ENCODE results near the gene AMH.
"Not testable (repeated sequence)": the region's sequence is repeated elsewhere in the genome, so short reads cannot be mapped to it uniquely, and the experiment has no call there.

The AMH gene

DNA sequence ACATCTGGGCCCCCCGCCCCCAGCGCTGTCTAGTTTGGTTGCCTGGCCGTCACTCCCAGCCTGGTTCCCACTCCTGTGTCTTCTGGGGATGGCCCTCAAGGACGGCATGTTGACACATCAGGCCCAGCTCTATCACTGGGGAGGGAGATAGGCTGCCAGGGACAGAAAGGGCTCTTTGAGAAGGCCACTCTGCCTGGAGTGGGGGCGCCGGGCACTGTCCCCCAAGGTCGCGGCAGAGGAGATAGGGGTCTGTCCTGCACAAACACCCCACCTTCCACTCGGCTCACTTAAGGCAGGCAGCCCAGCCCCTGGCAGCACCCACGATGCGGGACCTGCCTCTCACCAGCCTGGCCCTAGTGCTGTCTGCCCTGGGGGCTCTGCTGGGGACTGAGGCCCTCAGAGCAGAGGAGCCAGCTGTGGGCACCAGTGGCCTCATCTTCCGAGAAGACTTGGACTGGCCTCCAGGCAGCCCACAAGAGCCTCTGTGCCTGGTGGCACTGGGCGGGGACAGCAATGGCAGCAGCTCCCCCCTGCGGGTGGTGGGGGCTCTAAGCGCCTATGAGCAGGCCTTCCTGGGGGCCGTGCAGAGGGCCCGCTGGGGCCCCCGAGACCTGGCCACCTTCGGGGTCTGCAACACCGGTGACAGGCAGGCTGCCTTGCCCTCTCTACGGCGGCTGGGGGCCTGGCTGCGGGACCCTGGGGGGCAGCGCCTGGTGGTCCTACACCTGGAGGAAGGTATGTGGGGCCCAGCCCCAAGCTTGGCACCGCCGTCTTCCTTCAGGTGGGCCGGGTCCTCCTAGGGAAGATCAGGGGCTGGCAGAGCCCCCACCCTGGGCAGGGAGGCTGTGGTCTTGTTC is at the start of gene AMH:
TSS of gene AMH (plus strand) at position 314 of the 857 bp plus-strand sequence. CDS start at position 324, 10 bp downstream.
- DNase-seq: peak; percentile 34

DNA sequence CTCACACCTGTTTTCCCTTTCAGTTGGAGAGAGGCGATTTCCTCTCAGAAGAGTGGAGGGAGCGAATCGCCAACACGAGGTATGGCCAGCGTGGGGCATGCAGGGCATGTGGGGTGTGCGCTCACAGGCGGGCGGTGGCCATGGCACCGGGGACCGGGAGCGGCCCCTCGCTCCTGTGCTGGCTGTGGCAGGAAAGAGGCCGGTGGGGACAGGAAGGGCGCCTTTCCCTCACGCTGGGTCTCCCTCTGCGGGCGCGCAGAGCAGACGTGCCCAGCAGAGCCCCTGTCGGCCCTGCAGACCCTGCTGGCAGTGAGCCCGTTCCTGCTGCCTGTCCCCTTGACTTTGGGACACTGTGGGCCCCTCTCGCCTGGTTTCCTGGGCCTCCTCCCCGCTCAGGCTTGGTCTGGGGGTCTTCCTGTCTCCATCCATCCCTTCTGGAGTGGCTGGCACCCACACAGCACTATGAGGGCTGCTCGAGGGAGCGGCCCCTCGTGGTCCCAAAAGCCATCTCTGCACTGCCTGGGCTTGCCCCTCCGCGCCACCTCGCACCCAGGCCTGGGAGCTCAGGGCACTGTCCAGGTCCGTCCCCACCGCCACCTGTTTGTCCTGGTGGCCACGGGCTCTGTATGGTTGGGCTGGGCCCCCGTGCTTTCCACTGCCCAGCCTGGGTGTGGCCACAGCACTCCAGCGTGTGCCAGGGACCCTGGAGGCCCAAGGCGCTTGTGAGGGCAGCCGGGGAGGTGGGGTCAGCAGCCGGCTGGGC is 49.1 kb upstream of the AMH start:
- DNase-seq: no peak

DNA sequence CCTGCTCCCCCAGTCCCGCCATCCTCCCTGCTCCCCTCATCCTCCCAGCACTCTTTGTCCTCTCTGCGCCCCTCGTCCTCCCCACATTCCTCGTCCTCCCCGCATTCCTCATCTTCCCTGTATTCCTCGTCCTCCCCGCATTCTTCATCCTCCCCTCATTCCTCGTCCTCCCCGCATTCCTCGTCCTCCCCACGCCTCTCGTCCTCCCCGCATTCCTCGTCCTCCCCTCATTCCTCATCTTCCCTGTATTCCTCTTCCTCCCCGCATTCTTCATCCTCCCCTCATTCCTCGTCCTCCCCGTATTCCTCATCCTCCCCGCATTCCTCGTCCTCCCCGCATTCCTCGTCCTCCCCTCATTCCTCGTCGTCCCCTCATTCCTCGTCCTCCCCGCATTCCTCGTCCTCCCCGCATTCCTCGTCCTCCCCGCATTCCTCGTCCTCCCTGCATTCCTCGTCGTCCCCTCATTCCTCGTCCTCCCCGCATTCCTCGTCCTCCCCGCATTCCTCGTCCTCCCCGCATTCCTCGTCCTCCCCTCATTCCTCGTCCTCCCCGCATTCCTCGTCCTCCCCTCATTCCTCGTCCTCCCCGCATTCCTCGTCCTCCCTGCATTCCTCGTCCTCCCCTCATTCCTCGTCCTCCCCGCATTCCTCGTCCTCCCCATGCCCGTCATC is 48.4 kb upstream of the AMH start:
- DNase-seq: not testable (repeated sequence)

DNA sequence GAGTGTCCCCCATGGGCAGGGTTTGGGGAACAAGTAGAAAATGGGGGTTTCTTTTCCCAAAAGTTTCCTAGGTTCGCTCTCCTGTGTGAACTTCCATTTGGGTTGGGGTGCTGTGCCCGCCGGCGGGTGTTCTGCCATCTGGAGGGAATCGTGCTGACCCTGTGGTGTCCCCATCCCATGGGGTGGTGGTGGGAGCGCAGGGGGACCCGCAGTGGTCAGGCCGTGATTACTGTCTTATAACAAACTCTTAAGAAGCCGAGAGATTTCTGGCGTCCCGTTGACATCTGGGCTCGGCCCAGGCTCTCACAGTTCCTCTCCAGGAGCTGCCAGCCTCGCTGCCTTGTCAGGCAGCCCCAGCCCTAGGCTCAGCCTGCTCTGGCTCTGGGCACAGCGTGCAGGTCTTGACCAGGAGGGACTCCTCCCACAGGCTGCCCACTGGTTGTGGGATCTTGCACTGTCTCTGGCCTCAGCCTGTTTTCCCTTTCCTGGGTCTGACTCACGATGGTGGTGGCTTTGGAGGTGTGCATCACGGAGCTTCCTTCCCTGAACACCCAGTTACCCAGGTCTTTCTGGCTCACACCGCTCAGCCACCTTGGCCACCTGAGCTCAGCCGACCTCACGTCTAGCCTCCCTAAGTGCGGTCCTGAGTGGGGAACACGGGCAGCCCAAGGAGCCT is 47.5 kb upstream of the AMH start:
- no peak for DNase-seq

DNA sequence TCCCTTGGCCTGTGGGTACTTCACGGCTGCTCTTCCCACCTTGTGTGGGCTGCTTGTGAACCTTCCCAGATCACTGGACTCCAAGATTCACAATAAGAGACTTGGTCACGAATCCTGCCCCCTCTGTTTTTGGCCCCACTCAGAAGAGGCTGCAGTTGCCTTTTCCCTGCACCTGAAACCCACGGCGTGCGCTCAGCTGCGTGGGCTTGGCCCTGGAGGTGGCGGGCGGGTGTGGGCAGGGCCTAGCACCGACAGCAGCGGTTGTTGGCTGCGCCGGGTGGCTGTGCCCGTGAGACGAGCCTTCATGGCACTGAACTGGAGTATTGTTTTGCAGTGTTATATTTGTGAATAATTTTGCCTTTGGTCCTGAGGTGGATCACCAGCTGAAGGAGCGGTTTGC is 46.8 kb upstream of the AMH start:
- DNase-seq: no peak

DNA sequence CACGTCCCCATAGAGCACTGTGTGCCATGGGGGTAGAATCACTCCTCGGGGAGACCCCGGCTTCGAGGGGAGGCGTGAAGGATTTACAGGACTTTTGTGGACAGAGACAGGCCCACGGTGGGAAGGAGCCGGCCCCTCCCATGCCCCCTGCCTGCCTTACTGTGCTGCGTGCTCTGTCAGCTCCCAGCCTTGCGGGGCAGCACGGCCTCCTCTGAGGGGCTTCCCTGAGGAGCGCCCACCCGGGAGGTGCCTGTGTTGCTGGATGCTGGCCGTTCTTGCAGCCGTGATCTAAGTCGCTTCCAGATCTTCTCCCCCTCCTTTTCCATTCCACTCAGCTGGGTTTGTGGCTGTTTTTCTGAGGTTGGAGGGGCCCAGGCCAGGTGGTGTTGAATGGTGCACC is 42.1 kb upstream of the AMH start:
- no peak for DNase-seq

DNA sequence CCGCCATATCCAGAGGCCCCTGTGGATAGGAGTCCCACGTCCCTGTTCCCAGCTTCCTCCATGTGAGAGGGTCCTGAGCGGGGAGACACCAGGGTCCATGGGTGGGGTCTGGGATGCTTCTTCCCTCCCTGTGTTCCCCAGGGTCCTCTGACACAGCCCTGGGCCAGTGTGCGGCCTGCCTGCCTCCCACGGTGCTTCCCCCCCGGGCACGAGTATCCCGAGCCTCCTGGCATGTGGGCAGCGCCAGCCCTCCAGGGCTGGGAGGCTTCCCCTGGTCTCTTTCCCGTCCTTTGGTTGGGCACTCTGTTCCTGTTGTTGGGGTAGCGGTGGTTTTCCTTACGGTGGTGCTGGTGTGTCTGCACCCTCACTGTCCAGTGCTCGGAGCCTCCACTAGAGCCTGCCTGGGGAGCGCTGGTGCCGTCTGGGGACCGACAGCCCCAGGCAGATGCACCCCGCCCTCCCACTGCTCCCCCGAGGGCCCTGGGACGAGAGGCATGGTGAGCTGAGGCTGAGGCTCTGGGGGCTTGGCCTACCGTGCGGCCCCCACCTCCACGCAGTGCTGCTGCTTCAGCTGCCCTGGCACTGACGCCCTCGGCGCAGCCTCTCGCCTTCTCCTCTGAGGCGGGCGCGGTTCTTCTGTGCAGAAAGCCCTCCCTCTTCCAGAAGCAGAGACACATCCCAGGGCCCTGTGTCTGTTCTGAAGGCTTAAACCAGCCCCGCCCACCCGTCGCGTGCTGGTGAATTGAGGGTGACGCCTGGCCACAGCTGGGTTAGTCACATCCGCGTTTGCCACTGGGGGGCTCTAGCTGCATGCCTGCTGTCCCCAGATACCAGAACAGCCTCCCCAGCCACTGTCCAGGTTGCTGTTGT is 40.9 kb upstream of the AMH start:
- peak; percentile 80 for DNase-seq

DNA sequence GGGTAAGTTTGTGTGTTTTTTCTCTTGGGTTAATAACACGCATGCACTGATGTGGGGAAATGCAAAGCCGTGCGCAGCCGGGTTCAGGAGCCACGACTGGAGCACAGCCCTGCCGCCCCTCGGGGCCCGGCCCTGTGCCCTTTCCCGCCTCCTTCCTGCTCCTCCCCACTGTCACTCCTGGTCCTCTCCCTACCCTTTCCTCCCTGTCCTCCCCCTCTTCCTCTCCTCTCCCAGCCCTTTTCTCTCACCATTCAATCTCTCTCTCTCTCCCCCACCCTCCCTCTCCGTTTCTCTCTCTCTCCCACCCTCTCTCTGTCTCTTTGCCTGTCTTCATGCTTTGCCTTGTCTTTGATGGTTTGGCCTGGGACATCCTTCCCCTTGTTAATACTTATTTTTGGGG is 40.1 kb upstream of the AMH start:
- no peak for DNase-seq

DNA sequence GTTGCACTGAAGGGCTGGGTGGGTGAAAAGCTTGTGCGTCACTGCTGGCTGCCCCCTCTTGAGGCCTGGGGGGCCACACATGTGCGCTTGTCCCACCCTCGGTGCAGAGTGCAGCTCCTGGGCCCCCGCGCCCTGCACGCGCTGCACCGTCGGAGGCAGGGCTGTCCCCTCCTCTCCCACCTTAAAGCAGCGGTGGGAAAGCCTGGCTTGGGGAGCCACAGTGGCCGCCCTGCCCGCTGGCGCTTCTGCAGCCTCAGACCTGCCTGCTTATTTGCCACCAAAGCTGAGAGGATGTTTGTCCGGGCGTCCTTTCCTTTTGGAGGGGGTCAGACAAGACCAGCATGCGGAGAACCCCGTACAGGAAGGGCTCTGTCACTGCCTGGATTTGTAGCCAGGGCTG is 39.7 kb upstream of the AMH start:
- no peak for DNase-seq

DNA sequence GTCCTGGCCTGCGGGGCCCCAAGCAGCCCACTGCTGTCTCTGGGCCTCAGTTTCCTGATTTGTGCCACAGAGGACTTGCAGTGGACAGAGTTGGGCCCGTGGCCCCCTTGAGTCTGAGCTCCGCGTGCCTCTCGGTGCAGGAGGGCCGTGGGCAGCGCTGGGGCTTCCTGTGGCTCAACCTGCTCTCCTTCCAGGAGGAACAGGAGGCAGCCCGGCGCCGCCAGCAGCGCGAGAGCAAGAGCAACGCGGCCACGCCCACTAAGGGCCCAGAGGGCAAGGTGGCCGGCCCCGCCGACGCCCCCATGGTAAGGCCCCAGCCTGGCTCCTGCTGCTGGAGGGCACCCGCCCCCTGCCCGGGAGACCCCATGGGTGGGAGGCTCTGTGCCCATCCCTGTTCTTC is 38.9 kb upstream of the AMH start:
- no peak for DNase-seq

DNA sequence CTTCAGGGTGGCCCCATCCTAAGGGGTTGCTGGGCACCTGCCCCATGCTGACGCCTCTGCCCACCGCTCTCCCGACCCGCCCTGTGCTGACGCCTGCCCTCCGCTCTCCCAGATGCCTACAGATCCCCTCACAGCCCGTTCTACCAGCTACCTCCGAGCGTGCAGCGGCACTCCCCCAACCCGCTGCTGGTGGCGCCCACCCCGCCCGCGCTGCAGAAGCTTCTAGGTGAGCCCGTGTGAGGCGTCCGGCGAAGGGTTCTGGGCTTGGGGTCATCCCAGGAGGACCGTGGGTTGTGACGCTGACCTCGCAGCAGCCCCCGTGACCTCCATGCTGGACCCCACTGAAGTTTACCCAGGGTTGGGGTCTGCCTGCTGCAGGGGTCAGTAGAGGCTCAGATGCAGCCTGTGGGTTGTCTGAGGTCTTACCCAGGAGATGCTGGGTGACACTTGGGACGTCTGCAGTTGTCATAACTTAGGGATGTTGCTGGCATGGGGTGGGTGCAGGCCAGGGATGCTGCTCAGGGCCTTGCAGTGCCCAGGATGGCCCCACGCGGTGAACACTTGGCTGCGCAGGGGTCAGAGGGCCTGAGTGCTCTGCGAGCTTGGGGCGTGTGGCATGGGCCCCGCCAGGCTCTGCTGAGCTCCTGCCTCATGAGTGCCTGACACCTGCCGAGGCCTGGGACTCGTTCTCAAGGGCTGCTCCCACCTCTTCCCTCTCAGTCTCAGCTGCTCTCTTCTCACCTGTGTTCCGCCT is 38.0 kb upstream of the AMH start:
- DNase-seq: no peak

DNA sequence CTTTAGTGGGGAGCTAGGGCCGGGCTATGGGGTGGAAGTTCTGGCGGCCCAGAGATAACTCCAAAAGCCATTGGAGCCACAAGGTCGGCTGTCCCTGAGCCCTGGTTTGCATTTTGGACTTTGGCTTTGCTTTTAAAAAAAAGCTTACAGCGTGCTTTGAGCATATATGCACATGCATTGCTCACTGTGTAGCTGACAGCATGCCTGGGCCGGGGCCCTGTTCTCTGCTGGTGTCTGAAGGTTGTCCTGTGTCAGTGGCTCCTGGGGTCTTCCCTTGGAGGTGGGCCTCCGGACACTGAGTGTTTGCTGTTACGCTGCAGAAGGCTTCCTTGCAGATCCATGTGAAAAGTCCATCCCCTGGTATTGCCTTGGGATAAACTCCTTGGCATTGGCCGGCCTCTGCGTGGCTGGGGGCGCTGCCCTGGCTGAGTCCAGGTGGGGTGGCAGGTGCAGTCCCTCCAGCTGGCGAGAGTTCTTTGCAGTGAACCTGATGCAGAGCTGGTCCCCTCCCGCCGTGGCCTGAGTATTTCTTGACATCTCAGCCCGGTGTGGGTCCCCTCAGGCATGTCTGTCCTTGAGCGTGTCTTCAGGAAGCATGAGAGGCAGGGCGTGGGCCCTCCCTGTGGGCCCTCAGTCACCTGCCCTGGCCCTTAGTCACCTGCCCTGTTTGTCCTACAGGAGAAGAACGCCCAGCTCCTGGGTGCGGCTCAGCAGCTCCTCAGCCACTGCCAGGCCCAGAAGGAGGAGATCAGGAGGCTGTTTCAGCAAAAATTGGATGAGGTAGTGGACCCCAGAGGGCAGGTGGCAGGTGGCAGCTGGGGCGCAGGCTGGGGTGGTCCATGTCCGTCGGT is 36.0 kb upstream of the AMH start:
- no peak for DNase-seq

DNA sequence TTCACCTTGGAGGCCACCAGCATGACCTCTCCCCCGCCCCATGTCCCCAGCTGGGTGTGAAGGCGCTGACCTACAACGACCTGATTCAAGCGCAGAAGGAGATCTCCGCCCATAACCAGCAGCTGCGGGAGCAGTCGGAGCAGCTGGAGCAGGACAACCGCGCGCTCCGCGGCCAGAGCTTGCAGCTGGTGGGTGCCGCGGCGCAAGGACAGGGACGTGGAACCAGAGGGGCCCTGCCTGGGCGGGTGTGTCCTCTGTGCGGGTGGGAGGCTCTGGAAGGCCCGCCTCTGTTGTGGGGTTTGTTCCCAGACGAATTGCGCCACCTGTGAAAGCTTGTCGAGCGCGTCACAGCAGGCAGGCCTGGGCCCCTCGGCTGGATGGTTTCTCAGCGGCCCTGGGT is 35.3 kb upstream of the AMH start:
- peak; percentile 91 for DNase-seq

DNA sequence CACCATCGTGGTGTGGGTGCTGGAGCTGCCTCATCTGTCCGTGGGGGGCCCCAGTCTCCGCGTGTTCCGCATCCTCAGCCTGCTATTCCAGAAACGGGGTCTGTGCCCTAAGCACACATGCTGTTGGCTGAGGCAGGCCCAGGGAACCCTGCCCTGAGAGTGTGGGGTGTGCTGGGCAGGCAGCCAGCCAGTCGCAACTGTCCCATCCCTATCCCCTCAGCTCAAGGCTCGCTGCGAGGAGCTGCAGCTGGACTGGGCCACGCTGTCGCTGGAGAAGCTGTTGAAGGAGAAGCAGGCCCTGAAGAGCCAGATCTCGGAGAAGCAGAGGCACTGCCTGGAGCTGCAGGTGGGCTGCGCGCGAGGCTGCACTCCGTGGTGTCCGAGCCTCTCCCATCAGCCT is 34.9 kb upstream of the AMH start:
- peak; percentile 74 for DNase-seq

DNA sequence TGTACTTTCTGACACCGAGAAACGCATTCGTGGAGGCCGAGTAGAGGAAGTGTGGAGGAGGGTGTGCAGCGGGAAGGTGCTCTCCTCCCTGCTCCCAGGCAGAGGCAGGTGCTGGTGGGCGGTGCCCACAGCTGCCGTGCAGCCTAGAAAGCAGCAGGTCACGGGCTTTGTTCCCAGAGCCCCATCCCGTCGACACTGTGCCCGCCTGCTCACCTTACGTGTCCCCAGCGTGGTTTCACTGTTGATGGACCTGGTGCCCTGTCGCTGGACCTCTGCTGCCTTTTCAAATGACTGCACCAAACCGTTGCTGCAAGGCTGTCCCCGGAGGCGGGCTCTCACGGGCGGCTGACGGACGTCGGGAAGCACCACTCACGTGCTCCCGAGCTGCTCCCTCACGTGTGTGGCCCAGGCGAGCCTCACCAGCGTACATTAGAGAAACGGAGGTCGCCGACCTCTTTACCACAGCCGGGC is 33.8 kb upstream of the AMH start:
- no peak for DNase-seq

DNA sequence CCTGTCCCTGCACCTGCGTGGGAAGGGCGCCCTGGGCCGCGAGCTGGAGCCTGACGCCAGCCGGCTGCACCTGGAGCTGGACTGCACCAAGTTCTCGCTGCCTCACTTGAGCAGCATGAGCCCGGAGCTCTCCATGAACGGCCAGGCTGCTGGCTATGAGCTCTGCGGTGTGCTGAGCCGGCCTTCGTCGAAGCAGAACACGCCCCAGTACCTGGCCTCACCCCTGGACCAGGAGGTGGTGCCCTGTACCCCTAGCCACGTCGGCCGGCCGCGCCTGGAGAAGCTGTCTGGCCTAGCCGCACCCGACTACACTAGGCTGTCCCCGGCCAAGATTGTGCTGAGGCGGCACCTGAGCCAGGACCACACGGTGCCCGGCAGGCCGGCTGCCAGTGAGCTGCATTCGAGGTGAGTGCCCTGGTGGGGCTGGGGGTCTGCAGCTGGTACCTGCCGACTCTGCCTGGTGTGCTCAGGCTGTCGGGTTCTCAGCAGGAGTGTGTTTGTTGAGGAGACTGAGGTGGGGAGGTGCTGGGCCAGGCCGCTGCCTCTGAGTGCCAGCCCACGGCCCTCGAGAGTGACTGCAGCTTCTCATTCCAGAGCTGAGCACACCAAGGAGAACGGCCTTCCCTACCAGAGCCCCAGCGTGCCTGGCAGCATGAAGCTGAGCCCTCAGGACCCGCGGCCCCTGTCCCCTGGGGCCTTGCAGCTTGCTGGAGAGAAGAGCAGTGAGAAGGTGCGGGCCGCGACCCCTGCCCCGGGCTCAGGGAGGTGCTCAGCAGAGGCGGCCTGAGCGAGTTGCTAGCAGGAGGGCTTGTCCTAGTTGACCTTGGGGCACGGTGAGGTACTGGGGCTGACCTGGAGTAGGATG is 32.5 kb upstream of the AMH start:
- DNase-seq: no peak

DNA sequence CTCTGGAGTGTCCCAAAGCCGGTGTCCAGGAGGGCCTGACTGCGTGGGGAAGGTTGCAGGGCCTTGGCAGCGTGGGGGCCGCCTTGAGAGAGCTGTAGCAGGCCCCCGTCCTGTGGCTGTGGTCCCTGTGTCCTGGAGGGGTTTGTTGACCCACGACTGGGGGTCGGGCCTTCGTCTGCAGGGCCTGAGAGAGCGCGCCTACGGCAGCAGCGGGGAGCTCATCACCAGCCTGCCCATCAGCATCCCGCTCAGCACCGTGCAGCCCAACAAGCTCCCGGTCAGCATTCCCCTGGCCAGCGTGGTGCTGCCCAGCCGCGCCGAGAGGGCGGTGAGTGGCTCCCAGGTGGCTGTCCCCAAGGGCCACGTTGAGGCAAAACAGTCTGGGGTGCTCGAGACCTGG is 31.5 kb upstream of the AMH start:
- no peak for DNase-seq

DNA sequence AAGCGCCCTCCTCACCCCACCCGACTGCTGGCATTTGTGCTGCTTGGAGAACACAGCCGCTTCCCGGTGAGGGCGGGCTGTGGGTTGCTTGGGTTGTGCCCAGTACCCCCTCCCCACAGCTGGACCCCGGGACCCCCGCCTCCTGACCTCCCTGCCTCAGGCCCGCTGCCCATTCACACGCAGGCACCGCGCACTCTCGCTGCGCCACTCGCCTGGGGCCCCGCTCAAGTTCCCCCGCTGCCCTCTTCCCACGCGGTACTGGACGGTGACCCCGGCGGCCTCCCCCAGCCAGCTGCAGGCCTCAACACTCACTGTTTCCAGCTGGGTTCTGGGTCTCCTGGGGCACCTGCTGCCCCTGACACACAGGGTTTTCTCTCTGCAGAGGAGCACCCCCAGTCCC is 29.4 kb upstream of the AMH start:
- no peak for DNase-seq

DNA sequence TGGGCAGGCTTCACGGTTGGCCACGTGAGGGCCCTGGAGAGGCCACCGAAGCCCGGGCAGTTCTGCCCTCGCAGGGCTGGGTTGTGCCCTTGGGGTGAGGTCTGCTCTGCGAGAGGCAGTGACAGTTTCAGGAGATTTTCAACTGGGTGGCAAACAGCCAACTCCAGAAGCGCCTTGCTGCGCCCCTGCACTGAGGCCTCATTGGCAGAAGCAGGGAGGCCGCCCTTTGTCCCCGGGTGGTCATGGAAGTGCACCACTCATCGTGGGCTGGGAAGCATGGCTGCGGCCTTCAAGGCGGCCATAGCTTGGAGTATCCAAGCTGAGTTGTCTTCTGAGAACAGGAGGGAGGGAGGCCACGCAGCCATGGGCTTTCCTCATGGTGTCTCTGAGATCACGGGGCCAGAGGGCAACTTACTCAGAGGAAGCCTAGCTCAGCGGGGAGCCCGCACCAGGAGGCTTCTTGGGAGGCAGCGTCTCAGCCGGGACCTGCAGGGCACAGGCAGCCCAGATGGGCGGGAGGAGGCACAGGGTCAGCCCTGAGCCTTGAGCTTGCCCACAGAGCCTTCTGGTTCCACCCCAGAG is 27.8 kb upstream of the AMH start:
- DNase-seq: no peak

Data from right hindlimb (tissue), 1 donor.